Mesendoderm (in vitro differentiated cells): ENCODE measurements around the gene ZNF677. TPM values are rescaled to one million over a fixed set of nuclear protein-coding genes. Genes with fewer than 3 reads are reported as not detected.
"Not testable (repeated sequence)": the region's sequence is repeated elsewhere in the genome, so short reads cannot be mapped to it uniquely, and the experiment has no call there.

ENCODE experiments used
- DNase-seq: peaks from one replicate; pipeline ENCODE4 v3.0.0; 2013
- H2AK5ac ChIP-seq: 2 replicates; pipeline ENCODE4 v1.6.1; 2013; ENCODE audit warnings: low read length, inconsistent platforms
- H2BK120ac ChIP-seq: 2 replicates; pipeline ENCODE4 v1.6.1; 2013; ENCODE audit warnings: low read depth, mild to moderate bottlenecking, low read length, moderate library complexity, mixed read lengths
- H2BK15ac ChIP-seq: replicated peaks from 2 replicates; pipeline ENCODE4 v1.6.1; 2013; ENCODE audit warnings: low read depth, mild to moderate bottlenecking, moderate library complexity
- H2BK5ac ChIP-seq: 2 replicates; pipeline ENCODE4 v1.6.1; 2013; ENCODE audit warnings: low read length, inconsistent platforms
- H3K18ac ChIP-seq: 2 replicates; pipeline ENCODE4 v1.6.1; 2013; ENCODE audit warnings: mild to moderate bottlenecking, low read length, mixed read lengths
- H3K23ac ChIP-seq: one replicate; pipeline ENCODE4 v1.6.1; 2013; ENCODE audit warnings: low read length
- H3K27ac ChIP-seq: 2 replicates; pipeline ENCODE4 v1.5.1; 2013; ENCODE audit warnings: low read depth, mild to moderate bottlenecking, inconsistent platforms, low read length, moderate library complexity
- H3K27me3 ChIP-seq: 2 replicates; pipeline ENCODE4 v1.6.1; 2013; ENCODE audit warnings: low read length, control low read depth, mild to moderate bottlenecking, inconsistent platforms; ENCODE audit not compliant: insufficient read depth, poor library complexity
- H3K36me3 ChIP-seq: 2 replicates; pipeline ENCODE4 v1.6.1; 2013; ENCODE audit warnings: low read length, inconsistent platforms; ENCODE audit not compliant: control insufficient read depth, insufficient read depth
- H3K4ac ChIP-seq: one replicate; pipeline ENCODE4 v1.6.1; 2013; ENCODE audit warnings: low read depth, mild to moderate bottlenecking, low read length, moderate library complexity
- H3K4me1 ChIP-seq: 2 replicates; pipeline ENCODE4 v1.6.1; 2013; ENCODE audit warnings: low read depth, low read length, inconsistent platforms; ENCODE audit not compliant: control insufficient read depth
- H3K4me2 ChIP-seq: 2 replicates; pipeline ENCODE4 v1.6.1; 2013; ENCODE audit warnings: low read length
- H3K4me3 ChIP-seq: 2 replicates; pipeline ENCODE4 v1.5.1; 2013; ENCODE audit warnings: mild to moderate bottlenecking, low read length
- H3K56ac ChIP-seq: one replicate; pipeline ENCODE4 v1.6.1; 2013; ENCODE audit warnings: low read length
- H3K79me1 ChIP-seq: 2 replicates; pipeline ENCODE4 v1.6.1; 2013; ENCODE audit warnings: low read length, inconsistent platforms
- H3K79me2 ChIP-seq: 2 replicates; pipeline ENCODE4 v1.6.1; 2013; ENCODE audit warnings: mild to moderate bottlenecking, low read length; ENCODE audit not compliant: control insufficient read depth, insufficient read depth
- H3K9ac ChIP-seq: 2 replicates; pipeline ENCODE4 v1.6.1; 2013; ENCODE audit warnings: low read length, inconsistent platforms
- H4K5ac ChIP-seq: one replicate; pipeline ENCODE4 v1.6.1; 2013; ENCODE audit warnings: low read length
- H4K8ac ChIP-seq: one replicate; pipeline ENCODE4 v1.6.1; 2013; ENCODE audit warnings: low read depth, mild to moderate bottlenecking, control low read depth, low read length, moderate library complexity
- WGBS: extraction: QIAGEN DNeasy Blood & Tissue Kit; methylation state at CpG from one replicate; pipeline ENCODE4 v1.1.7; 2013; ENCODE audit warnings: low lambda C conversion rate, missing lambda C conversion rate; ENCODE audit not compliant: insufficient coverage; ENCODE audit errors: extremely low coverage; 5-methylcytosine and 5-hydroxymethylcytosine counted together
- polyA plus RNA-seq, 2 experiments: library from polyadenylated mRNA; stranded (reverse); fragments of 200-250 nt; gene quantifications; one replicate each; pipeline ENCODE4 v1.2.3, GENCODE V29; 2013

ZNF677 gene
- polyA plus RNA-seq (2013, experiment 1 of 2): 29.6 TPM
- polyA plus RNA-seq (2013, experiment 2 of 2): 29.8 TPM

GRCh38 chr19:53254411-53255341, at the start of gene ZNF677:
Gene ZNF677 (minus strand): TSS chr19:53254873. CDS start chr19:53251550, 3,323 bp downstream.
- no peaks in the 10 kb centered on the region for H3K4me1 ChIP-seq
- no peak within 1 kb of the TSS for H4K8ac ChIP-seq
- H3K23ac ChIP-seq: no peak within 1 kb of the TSS
- no peak within 1 kb of the TSS for H2AK5ac ChIP-seq
- H3K36me3 ChIP-seq: no peaks in the 10 kb centered on the region
- no peak within 1 kb of the TSS for H2BK5ac ChIP-seq
- peak within 1 kb of the TSS; percentile 58 for H3K4ac ChIP-seq
- H3K4me2 ChIP-seq: peak within 1 kb of the TSS; percentile 63
- DNase-seq: peak; percentile 92
- peak within 1 kb of the TSS; percentile 80 for H3K56ac ChIP-seq
- peak within 1 kb of the TSS; percentile 64 for H3K18ac ChIP-seq
- H3K27me3 ChIP-seq: no peaks in the 10 kb centered on the region
- H3K27ac ChIP-seq: no peak within 1 kb of the TSS
- no peak within 1 kb of the TSS for H4K5ac ChIP-seq
- no CpG with 5 or more reads among the region's 72 CpGs for WGBS
- H2BK120ac ChIP-seq: no peak within 1 kb of the TSS
- H3K79me2 ChIP-seq: no peaks in the 10 kb centered on the region
- H3K79me1 ChIP-seq: no peaks in the 10 kb centered on the region
- peak within 1 kb of the TSS; percentile 87 for H3K4me3 ChIP-seq
- no peak within 1 kb of the TSS for H2BK15ac ChIP-seq
- peak within 1 kb of the TSS; percentile 79 for H3K9ac ChIP-seq

- not testable (repeated sequence) for H3K4me1 ChIP-seq, H3K18ac ChIP-seq, H2BK5ac ChIP-seq, H4K5ac ChIP-seq, H3K27me3 ChIP-seq, H4K8ac ChIP-seq, H3K56ac ChIP-seq, H3K9ac ChIP-seq, H3K79me2 ChIP-seq, H3K4ac ChIP-seq, H2AK5ac ChIP-seq, H2BK15ac ChIP-seq, H3K36me3 ChIP-seq, H3K79me1 ChIP-seq, DNase-seq, H3K27ac ChIP-seq, H3K4me2 ChIP-seq, H3K23ac ChIP-seq, H3K4me3 ChIP-seq, H2BK120ac ChIP-seq
- WGBS: no CpG with 5 or more reads among the region's 8 CpGs
Observed at GRCh38 chr19:53301341-53301740, 46.7 kb upstream of the ZNF677 start.

GRCh38 chr19:53294786-53295441, 40.2 kb upstream of the ZNF677 start:
- Histone ChIP-seq H3K18ac (no peak overlapping the region), H3K4me1 (no peaks in the 10 kb centered on the region), H3K56ac (no peak overlapping the region), H2BK120ac (no peak overlapping the region), H3K9ac (no peak overlapping the region), H2AK5ac (no peak overlapping the region), H3K27ac (no peak overlapping the region), H4K8ac (no peak overlapping the region), H2BK15ac (no peak overlapping the region), H3K23ac (no peak overlapping the region), H3K4ac (no peak overlapping the region), H3K79me2 (no peaks in the 10 kb centered on the region), H3K27me3 (no peaks in the 10 kb centered on the region), H3K79me1 (no peaks in the 10 kb centered on the region), H2BK5ac (no peak overlapping the region), H3K4me3 (no peak overlapping the region), H4K5ac (no peak overlapping the region), H3K4me2 (no peak overlapping the region), H3K36me3 (no peaks in the 10 kb centered on the region)
- no CpG with 5 or more reads among the region's 7 CpGs for WGBS
- peak; percentile 26 for DNase-seq

GRCh38 chr19:53290758-53291549, 36.3 kb upstream of the ZNF677 start:
- Histone ChIP-seq H3K36me3 (no peaks in the 10 kb centered on the region), H3K56ac (no peak overlapping the region), H3K79me2 (no peaks in the 10 kb centered on the region), H3K9ac (no peak overlapping the region), H3K4me3 (no peak overlapping the region), H4K5ac (no peak overlapping the region), H4K8ac (no peak overlapping the region), H2BK5ac (no peak overlapping the region), H2BK120ac (no peak overlapping the region), H3K18ac (no peak overlapping the region), H3K4me1 (no peaks in the 10 kb centered on the region), H2BK15ac (no peak overlapping the region), H3K27ac (no peak overlapping the region), H3K4ac (no peak overlapping the region), H3K23ac (no peak overlapping the region), H3K4me2 (no peak overlapping the region), H2AK5ac (no peak overlapping the region), H3K79me1 (no peaks in the 10 kb centered on the region), H3K27me3 (no peaks in the 10 kb centered on the region)
- no CpG with 5 or more reads among the region's 47 CpGs for WGBS
- no peak for DNase-seq

GRCh38 chr19:53285087-53285486, 30.4 kb upstream of the ZNF677 start:
- H3K18ac ChIP-seq: no peak overlapping the region
- no peak for DNase-seq
- H2BK5ac ChIP-seq: no peak overlapping the region
- H3K79me2 ChIP-seq: no peaks in the 10 kb centered on the region
- H2AK5ac ChIP-seq: no peak overlapping the region
- H2BK120ac ChIP-seq: no peak overlapping the region
- no peak overlapping the region for H3K4me2 ChIP-seq
- WGBS: no CpG with 5 or more reads among the region's 4 CpGs
- H3K79me1 ChIP-seq: no peaks in the 10 kb centered on the region
- no peak overlapping the region for H3K9ac ChIP-seq
- H3K4me3 ChIP-seq: no peak overlapping the region
- H3K4me1 ChIP-seq: no peaks in the 10 kb centered on the region
- H3K23ac ChIP-seq: no peak overlapping the region
- H4K8ac ChIP-seq: no peak overlapping the region
- no peak overlapping the region for H2BK15ac ChIP-seq
- no peaks in the 10 kb centered on the region for H3K27me3 ChIP-seq
- no peaks in the 10 kb centered on the region for H3K36me3 ChIP-seq
- H4K5ac ChIP-seq: no peak overlapping the region
- no peak overlapping the region for H3K4ac ChIP-seq
- no peak overlapping the region for H3K56ac ChIP-seq
- H3K27ac ChIP-seq: no peak overlapping the region
